Measurements from ENCODE around the gene NEGR1.

- TF ChIP-seq POLR2A (IDR thresholded peaks at IDR 0.05) (no peak), CTCF (IDR thresholded peaks at IDR 0.05) (no peak)
Measured at GRCh38 chr1:72006092-72006491, 276.2 kb downstream of the NEGR1 start.
